Measurements from ENCODE around the gene ALDH1A3.
A peak's percentile ranks its signal among the peaks of the same experiment; 100 is the strongest.

Gene ALDH1A3

DNA sequence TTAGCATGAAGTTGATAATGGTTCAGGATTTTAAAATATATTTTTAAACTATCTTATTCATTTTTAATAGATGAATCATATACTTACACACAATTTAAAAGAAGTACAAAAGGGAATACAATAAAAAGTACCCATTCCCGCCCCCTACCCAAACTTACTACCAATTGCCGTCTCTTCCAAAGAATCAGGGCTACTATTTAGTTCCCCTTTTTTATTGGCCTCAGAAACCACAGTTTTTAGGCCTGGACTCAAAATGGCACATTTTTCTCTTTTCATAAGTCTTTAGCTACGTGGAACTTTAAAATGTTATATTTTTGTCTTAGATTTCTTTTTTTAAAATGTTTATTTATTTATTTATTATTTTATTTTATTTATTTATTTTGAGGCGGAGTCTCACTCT is 57.5 kb downstream of the ALDH1A3 start:
- TF ChIP-seq, protein P1, sequence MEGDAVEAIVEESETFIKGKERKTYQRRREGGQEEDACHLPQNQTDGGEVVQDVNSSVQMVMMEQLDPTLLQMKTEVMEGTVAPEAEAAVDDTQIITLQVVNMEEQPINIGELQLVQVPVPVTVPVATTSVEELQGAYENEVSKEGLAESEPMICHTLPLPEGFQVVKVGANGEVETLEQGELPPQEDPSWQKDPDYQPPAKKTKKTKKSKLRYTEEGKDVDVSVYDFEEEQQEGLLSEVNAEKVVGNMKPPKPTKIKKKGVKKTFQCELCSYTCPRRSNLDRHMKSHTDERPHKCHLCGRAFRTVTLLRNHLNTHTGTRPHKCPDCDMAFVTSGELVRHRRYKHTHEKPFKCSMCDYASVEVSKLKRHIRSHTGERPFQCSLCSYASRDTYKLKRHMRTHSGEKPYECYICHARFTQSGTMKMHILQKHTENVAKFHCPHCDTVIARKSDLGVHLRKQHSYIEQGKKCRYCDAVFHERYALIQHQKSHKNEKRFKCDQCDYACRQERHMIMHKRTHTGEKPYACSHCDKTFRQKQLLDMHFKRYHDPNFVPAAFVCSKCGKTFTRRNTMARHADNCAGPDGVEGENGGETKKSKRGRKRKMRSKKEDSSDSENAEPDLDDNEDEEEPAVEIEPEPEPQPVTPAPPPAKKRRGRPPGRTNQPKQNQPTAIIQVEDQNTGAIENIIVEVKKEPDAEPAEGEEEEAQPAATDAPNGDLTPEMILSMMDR (IDR thresholded peaks at IDR 0.05; ENCODE audit: borderline replicate concordance, control extremely low read depth, extremely low read depth, insufficient read depth, missing control alignments): no peak
- DNase-seq (ENCODE audit: low spot score): no peak
- in situ Hi-C loops (cut with MboI; ENCODE audit: low sequenced_read_pairs, unreplicated experiment): no loop called here

DNA sequence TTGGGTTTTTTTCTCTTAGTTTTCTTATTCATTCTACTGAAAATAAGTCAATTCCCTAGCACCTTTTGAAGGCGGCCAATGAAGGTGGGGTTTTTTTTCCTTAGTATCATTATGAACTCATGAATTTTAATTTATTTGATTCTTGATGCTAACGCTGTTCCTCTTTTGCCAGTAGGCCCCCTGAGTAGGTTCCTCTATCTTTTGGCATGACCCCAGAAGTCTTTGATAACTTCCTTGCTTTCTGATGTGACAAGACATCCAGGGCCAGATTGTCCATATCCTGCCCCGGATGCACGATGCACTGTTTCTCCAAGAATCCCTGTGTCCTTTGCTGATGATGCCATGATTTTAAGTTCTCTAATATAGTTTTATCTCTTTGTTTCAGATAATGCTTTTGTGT is 60.2 kb downstream of the ALDH1A3 start:
- in situ Hi-C loops (cut with MboI; ENCODE audit: low sequenced_read_pairs, unreplicated experiment): no loop called here
- DNase-seq (ENCODE audit: low spot score): no peak

DNA sequence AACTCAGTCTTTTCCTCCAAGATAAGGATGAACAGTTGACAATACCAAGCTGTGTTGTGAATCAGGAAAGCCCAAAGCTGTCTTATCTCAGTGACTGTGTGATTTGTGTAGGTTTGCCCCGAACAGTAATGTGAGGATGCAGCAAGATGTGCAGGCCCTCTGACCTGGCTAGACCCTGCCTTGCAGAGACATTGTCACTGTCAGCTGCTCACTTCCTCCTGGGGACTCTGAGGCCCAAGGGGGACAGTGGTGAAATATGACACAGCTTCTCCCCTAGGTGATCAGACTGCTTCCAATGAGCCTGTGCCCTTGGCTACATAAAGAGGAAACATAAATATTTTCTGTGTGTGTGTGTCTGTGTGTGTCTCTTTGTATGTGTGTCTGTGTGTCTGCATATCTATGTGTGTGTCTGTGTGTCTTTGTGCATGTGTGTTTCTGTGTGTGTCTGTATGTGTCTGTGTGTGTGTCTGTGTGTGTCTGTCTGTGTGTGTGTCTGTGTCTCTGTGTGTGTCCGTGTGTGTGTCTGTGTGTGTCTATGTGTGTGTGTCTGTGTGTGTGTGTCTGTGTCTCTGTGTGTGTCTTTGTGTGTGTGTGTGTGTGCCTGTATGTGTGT is 61.2 kb downstream of the ALDH1A3 start:
- in situ Hi-C loops (cut with MboI; ENCODE audit: low sequenced_read_pairs, unreplicated experiment): no loop called here
- DNase-seq (ENCODE audit: low spot score): peak; percentile 70
- TF ChIP-seq, protein P1 (IDR thresholded peaks at IDR 0.05; ENCODE audit: borderline replicate concordance, control extremely low read depth, extremely low read depth, insufficient read depth, missing control alignments): no peak

More for the DNA sequence above, 60.2 kb downstream of the ALDH1A3 start:
- TF ChIP-seq, protein P1 (IDR thresholded peaks at IDR 0.05; ENCODE audit: borderline replicate concordance, control extremely low read depth, extremely low read depth, insufficient read depth, missing control alignments): no peak

DNA sequence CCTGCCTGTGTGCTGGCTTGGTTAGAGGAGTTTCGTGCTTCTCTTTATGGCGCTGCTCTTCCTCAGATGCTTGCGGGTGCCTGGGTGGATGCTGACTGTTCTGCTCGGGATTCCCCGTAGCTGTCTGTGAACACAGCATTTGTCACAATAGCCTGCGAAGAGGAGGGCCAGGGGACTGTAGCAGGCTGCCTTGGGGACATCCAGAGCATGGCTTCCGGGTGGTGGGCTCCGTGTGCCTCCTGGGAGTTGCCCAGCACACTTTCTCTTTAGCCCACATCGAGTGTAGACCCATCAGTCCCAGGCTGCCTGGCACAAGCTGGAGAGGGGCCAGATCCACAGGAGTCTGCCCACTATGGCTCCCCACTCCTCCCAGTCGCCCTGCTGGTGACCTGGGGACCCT is 61.9 kb downstream of the ALDH1A3 start:
- peak; percentile 69 for DNase-seq (ENCODE audit: low spot score)
- in situ Hi-C loops (cut with MboI; ENCODE audit: low sequenced_read_pairs, unreplicated experiment): no loop called here
- TF ChIP-seq, protein P1 (IDR thresholded peaks at IDR 0.05; ENCODE audit: borderline replicate concordance, control extremely low read depth, extremely low read depth, insufficient read depth, missing control alignments): no peak

DNA sequence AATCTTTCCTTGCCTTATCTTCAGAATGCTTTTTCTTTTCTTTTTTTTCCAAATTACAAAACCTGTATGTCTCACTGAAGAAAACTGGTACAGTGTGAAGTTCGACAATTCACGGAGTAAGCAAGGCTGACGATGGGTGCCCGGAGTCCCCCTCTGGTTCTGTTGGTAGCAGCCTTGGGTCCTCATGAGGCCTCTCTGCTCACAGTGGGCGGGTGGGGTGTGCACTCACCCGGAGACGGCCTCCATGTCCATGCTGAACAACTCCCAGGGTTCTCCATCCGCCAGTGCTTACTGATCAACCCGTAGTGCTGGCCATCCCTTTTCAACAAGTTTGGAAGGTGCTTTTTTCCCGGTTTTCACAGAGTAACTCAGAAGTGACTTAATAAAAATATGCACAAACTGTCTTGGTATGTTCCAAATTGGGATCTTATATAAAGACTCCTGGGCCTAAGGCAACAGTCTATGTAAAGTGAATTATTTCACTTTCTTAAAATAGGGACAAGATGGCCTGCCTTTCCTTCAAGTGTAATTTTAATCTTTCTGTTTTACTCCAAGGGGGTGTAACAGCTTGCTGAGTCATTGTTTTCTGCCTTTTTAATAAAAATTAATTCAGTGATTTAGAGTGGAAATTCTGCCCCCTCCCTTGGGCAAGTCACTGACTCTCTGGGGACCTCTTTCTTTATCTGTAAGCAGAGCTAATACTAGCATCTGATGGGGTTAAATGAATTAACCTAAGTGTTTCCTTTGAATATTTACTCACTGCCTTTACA is 63.2 kb downstream of the ALDH1A3 start:
- TF ChIP-seq, protein P1 (IDR thresholded peaks at IDR 0.05; ENCODE audit: borderline replicate concordance, control extremely low read depth, extremely low read depth, insufficient read depth, missing control alignments): no peak
- DNase-seq (ENCODE audit: low spot score): no peak
- in situ Hi-C loops (cut with MboI; ENCODE audit: low sequenced_read_pairs, unreplicated experiment): no loop called here

DNA sequence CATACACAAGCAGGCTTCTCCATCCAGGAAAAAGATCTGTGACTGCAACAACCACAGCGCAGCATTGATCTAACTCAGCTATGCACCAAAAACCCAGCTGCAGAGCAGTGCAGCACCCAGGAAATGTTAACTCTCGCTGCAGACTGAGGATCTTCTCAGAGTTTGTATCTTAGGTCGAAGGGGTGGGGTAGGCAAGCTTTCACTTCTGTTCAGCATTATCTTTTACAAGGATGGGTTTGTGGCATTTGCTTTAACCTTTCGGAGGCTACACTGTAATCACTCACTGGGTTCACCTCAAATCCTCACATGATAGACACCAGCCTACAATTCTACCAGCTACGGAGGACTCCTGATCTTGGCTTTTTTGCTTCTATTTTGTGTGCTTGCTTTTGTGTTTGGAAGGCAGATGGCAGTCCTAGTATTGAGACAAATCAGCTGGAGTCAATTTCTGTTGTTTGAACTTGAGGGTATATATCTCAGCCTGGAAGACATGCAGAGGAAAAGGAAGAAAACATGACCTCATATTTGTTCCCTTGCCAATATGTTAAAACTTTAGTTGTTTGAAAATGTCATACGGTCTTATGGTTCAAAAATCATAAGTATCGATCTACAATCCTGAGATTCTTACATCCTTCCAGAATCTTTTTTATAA is 64.7 kb downstream of the ALDH1A3 start:
- in situ Hi-C loops (cut with MboI; ENCODE audit: low sequenced_read_pairs, unreplicated experiment): no loop called here
- TF ChIP-seq, protein P1 (IDR thresholded peaks at IDR 0.05; ENCODE audit: borderline replicate concordance, control extremely low read depth, extremely low read depth, insufficient read depth, missing control alignments): no peak
- DNase-seq (ENCODE audit: low spot score): no peak
